ENCODE data around the gene ZBTB8B.
"Not testable (repeated sequence)": the region's sequence is repeated elsewhere in the genome, so short reads cannot be mapped to it uniquely, and the experiment has no call there.

Gene ZBTB8B

GRCh38 chr1:32470991-32471694, 6.3 kb downstream of the ZBTB8B start:
- DNase-seq = no peak

GRCh38 chr1:32471695-32472362, 7.0 kb downstream of the ZBTB8B start:
- no peak for DNase-seq

- not testable (repeated sequence) for DNase-seq
These were observed 8.1 kb downstream of the ZBTB8B start for GRCh38 chr1:32472966-32473365.

GRCh38 chr1:32474954-32475353, 10.1 kb downstream of the ZBTB8B start:
- no peak for DNase-seq

- no peak for DNase-seq
These were observed 15.1 kb downstream of the ZBTB8B start for GRCh38 chr1:32480003-32480402.

- DNase-seq = no peak
These were observed 15.9 kb downstream of the ZBTB8B start for GRCh38 chr1:32480761-32481160.

GRCh38 chr1:32481788-32482187, 16.9 kb downstream of the ZBTB8B start:
- not testable (repeated sequence) for DNase-seq

GRCh38 chr1:32485554-32486255, 20.8 kb downstream of the ZBTB8B start:
- no peak for DNase-seq

GRCh38 chr1:32486463-32487113, 21.7 kb downstream of the ZBTB8B start:
- DNase-seq = no peak

GRCh38 chr1:32487182-32487581, 22.3 kb downstream of the ZBTB8B start:
- no peak for DNase-seq

- no peak for DNase-seq
These were observed 25.0 kb downstream of the ZBTB8B start for GRCh38 chr1:32489774-32490454.

GRCh38 chr1:32491386-32491785, 26.5 kb downstream of the ZBTB8B start:
- no peak for DNase-seq

- no peak for DNase-seq
These were observed 29.3 kb downstream of the ZBTB8B start for GRCh38 chr1:32494196-32494595.

GRCh38 chr1:32494711-32495337, 30.0 kb downstream of the ZBTB8B start:
- no peak for DNase-seq

GRCh38 chr1:32496127-32496526, 31.3 kb downstream of the ZBTB8B start:
- no peak for DNase-seq

GRCh38 chr1:32498751-32499150, 33.9 kb downstream of the ZBTB8B start:
- DNase-seq = no peak

GRCh38 chr1:32500387-32501209, 35.7 kb downstream of the ZBTB8B start:
- DNase-seq = peak; percentile 7 to 12

GRCh38 chr1:32501865-32502264, 37.0 kb downstream of the ZBTB8B start:
- DNase-seq = no peak

GRCh38 chr1:32503153-32503552, 38.3 kb downstream of the ZBTB8B start:
- no peak for DNase-seq

GRCh38 chr1:32507021-32507420, 42.1 kb downstream of the ZBTB8B start:
- DNase-seq = no peak

GRCh38 chr1:32508761-32509160, 43.9 kb downstream of the ZBTB8B start:
- no peak for DNase-seq
